ENCODE data around the gene FAU.

Gene FAU

GRCh38 chr11:65086809-65087208 lies 35.1 kb downstream of the FAU start:
- DNase-seq: no peak
- Histone ChIP-seq H3K36me3 (peaks cover 25 to 46% (median 35%) of the 10 kb centered on the region in 3 donors), H3K27me3 (no peaks in the 10 kb centered on the region), H3K4me1 (peaks cover 0 to 21% (median 17%) of the 10 kb centered on the region in 4 donors), H3K4me3 (no peak overlapping the region), H3K9me3 (no peaks in the 10 kb centered on the region), H3K27ac (no peak overlapping the region)
- intact Hi-C loops (cut with DNase I; ENCODE audit: low total_unique reads): loop anchor here (5.0 kb wide), 1 partner anchor 60 kb away; the partner anchor contains the start of gene SNX15
- TF ChIP-seq CTCF (IDR thresholded peaks at IDR 0.05): no peak

- no peak for TF ChIP-seq CTCF (IDR thresholded peaks at IDR 0.05)
- H3K4me1 ChIP-seq: peaks cover 0 to 21% (median 17%) of the 10 kb centered on the region in 4 donors
- peaks cover 25 to 46% (median 35%) of the 10 kb centered on the region in 3 donors for H3K36me3 ChIP-seq
- H3K9me3 ChIP-seq: no peaks in the 10 kb centered on the region
- no peak overlapping the region for H3K4me3 ChIP-seq
- no peak overlapping the region for H3K27ac ChIP-seq
- no peaks in the 10 kb centered on the region for H3K27me3 ChIP-seq
- DNase-seq: no peak
- intact Hi-C loops (cut with DNase I; ENCODE audit: low total_unique reads): loop anchor here (5.0 kb wide), 1 partner anchor 58 kb away; the partner anchor contains the start of gene SNX15
Observed at GRCh38 chr11:65085446-65085845, 36.5 kb downstream of the FAU start.

- peaks cover 0 to 21% (median 17%) of the 10 kb centered on the region in 4 donors for H3K4me1 ChIP-seq
- DNase-seq: no peak
- peaks cover 25 to 44% (median 35%) of the 10 kb centered on the region in 3 donors for H3K36me3 ChIP-seq
- H3K4me3 ChIP-seq: peak overlapping the region; percentile 67 to 70
- no peaks in the 10 kb centered on the region for H3K9me3 ChIP-seq
- H3K27ac ChIP-seq: peak overlapping the region; percentile 87 to 88
- TF ChIP-seq CTCF (IDR thresholded peaks at IDR 0.05): no peak
- intact Hi-C loops (cut with DNase I; ENCODE audit: low total_unique reads): loop anchor here (5.0 kb wide), 1 partner anchor 57 kb away; the partner anchor contains the start of gene SNX15
- H3K27me3 ChIP-seq: no peaks in the 10 kb centered on the region
Observed at GRCh38 chr11:65084598-65085375, 37.1 kb downstream of the FAU start.

GRCh38 chr11:65083834-65084597 lies 37.9 kb downstream of the FAU start, which contains the start of the genes CDCA5 and ZFPL1:
Gene CDCA5, minus strand, starts transcription at chr11:65084040. Its CDS starts 62 bp downstream, at chr11:65083978.
Gene ZFPL1, plus strand, starts transcription at chr11:65084222. Its CDS starts 477 bp downstream, at chr11:65084699.
- Histone ChIP-seq H3K27me3 (no peaks in the 10 kb centered on the region), H3K9me3 (no peaks in the 10 kb centered on the region), H3K27ac (peak within 1 kb of the TSS; percentile 87 to 88), H3K4me1 (peaks cover 0 to 21% (median 17%) of the 10 kb centered on the region in 4 donors), H3K4me3 (peak within 1 kb of the TSS; percentile 67 to 70), H3K36me3 (peaks cover 25 to 36% (median 30%) of the 10 kb centered on the region in 3 donors)
- intact Hi-C loops (cut with DNase I; ENCODE audit: low total_unique reads): no loop called here
- peak in 1 of 2 experiments; percentile 29 for TF ChIP-seq CTCF (IDR thresholded peaks at IDR 0.05)
- DNase-seq: peak; percentile 93 to 97

GRCh38 chr11:65083134-65083833 lies 38.6 kb downstream of the FAU start:
- H3K4me3 ChIP-seq: peak overlapping the region; percentile 67 to 70
- DNase-seq: no peak
- intact Hi-C loops (cut with DNase I; ENCODE audit: low total_unique reads): no loop called here
- no peaks in the 10 kb centered on the region for H3K27me3 ChIP-seq
- H3K27ac ChIP-seq: peak overlapping the region; percentile 87 to 88
- H3K9me3 ChIP-seq: no peaks in the 10 kb centered on the region
- TF ChIP-seq CTCF (IDR thresholded peaks at IDR 0.05): no peak
- H3K36me3 ChIP-seq: peaks cover 18 to 29% (median 22%) of the 10 kb centered on the region in 3 donors
- peaks cover 0 to 21% (median 17%) of the 10 kb centered on the region in 4 donors for H3K4me1 ChIP-seq
